Measurements from ENCODE around the gene ORM2. TPM values are rescaled to one million over a fixed set of nuclear protein-coding genes. Genes with fewer than 3 reads are reported as not detected.

The ORM2 gene
- total and polyA plus RNA-seq, 2 experiments from 2014 or later, result 0.76 TPM

DNA sequence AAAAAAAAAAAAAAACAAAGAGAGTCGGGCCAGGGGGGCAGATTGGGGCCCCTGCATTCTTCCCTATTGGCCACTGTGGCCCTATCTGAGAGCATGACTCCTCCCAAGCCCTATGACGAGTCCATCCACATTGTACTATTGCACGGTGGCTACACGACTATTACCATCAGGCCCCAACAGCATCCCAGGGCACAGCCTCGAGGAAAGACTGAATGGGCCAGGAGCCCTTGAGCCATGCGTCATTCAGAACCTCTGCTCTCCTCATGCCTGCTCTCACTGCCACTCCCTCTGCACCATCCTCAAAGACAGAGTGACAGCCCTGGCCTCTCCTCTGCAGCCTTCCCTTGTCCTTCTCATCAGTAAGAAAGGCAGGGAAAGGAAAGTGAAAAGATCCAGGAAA lies 26.9 kb upstream of the ORM2 start (continued):
- TF ChIP-seq, protein P1, sequence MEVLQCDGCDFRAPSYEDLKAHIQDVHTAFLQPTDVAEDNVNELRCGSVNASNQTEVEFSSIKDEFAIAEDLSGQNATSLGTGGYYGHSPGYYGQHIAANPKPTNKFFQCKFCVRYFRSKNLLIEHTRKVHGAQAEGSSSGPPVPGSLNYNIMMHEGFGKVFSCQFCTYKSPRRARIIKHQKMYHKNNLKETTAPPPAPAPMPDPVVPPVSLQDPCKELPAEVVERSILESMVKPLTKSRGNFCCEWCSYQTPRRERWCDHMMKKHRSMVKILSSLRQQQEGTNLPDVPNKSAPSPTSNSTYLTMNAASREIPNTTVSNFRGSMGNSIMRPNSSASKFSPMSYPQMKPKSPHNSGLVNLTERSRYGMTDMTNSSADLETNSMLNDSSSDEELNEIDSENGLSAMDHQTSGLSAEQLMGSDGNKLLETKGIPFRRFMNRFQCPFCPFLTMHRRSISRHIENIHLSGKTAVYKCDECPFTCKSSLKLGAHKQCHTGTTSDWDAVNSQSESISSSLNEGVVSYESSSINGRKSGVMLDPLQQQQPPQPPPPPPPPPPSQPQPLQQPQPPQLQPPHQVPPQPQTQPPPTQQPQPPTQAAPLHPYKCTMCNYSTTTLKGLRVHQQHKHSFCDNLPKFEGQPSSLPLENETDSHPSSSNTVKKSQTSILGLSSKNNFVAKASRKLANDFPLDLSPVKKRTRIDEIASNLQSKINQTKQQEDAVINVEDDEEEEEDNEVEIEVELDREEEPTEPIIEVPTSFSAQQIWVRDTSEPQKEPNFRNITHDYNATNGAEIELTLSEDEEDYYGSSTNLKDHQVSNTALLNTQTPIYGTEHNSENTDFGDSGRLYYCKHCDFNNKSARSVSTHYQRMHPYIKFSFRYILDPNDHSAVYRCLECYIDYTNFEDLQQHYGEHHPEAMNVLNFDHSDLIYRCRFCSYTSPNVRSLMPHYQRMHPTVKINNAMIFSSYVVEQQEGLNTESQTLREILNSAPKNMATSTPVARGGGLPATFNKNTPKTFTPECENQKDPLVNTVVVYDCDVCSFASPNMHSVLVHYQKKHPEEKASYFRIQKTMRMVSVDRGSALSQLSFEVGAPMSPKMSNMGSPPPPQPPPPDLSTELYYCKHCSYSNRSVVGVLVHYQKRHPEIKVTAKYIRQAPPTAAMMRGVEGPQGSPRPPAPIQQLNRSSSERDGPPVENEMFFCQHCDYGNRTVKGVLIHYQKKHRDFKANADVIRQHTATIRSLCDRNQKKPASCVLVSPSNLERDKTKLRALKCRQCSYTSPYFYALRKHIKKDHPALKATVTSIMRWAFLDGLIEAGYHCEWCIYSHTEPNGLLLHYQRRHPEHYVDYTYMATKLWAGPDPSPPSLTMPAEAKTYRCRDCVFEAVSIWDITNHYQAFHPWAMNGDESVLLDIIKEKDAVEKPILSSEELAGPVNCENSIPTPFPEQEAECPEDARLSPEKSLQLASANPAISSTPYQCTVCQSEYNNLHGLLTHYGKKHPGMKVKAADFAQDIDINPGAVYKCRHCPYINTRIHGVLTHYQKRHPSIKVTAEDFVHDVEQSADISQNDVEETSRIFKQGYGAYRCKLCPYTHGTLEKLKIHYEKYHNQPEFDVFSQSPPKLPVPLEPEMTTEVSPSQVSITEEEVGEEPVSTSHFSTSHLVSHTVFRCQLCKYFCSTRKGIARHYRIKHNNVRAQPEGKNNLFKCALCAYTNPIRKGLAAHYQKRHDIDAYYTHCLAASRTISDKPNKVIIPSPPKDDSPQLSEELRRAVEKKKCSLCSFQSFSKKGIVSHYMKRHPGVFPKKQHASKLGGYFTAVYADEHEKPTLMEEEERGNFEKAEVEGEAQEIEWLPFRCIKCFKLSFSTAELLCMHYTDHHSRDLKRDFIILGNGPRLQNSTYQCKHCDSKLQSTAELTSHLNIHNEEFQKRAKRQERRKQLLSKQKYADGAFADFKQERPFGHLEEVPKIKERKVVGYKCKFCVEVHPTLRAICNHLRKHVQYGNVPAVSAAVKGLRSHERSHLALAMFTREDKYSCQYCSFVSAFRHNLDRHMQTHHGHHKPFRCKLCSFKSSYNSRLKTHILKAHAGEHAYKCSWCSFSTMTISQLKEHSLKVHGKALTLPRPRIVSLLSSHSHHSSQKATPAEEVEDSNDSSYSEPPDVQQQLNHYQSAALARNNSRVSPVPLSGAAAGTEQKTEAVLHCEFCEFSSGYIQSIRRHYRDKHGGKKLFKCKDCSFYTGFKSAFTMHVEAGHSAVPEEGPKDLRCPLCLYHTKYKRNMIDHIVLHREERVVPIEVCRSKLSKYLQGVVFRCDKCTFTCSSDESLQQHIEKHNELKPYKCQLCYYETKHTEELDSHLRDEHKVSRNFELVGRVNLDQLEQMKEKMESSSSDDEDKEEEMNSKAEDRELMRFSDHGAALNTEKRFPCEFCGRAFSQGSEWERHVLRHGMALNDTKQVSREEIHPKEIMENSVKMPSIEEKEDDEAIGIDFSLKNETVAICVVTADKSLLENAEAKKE (CRISPR knock-in tag; IDR thresholded peaks at IDR 0.05), result no peak
- TF ChIP-seq ZNF114 (CRISPR knock-in tag; IDR thresholded peaks at IDR 0.05), result no peak
- TF ChIP-seq, protein P2, sequence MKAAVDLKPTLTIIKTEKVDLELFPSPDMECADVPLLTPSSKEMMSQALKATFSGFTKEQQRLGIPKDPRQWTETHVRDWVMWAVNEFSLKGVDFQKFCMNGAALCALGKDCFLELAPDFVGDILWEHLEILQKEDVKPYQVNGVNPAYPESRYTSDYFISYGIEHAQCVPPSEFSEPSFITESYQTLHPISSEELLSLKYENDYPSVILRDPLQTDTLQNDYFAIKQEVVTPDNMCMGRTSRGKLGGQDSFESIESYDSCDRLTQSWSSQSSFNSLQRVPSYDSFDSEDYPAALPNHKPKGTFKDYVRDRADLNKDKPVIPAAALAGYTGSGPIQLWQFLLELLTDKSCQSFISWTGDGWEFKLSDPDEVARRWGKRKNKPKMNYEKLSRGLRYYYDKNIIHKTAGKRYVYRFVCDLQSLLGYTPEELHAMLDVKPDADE (IDR thresholded peaks at IDR 0.05), result no peak

DNA sequence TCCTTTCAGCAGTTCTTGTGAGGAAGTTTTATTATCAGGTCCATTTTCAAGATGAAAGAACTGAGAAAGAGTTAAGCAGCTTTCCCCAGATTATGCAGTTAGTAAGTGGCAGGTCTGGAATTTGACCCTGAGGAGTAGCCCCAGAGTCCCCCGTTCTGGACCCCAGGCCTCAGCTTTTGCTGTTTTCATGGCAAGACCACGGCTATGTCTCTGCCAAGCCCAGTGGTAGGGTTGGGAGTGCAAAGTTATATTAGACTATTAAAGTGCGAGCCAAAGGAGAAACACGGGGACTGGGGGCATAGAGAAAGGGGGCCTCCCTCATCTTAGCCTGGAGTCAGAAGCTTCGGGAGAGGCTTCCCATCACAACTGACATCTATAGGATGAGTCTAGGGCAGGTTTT lies 26.1 kb upstream of the ORM2 start:
- no peak overlapping the region for H3K4me2 ChIP-seq
- Mint-ChIP-seq H3K4me3 (no peak overlapping the region), H3K9me3 (no peaks in the 10 kb centered on the region), H3K27me3 (ENCODE audit: insufficient read depth, low read depth, poor library complexity) (peaks cover 7% of the 10 kb centered on the region), H3K27ac (no peak overlapping the region), H3K36me3 (ENCODE audit: low read depth) (peaks cover 10% of the 10 kb centered on the region; the same call in 2 of the 3 replicates), H3K4me1 (peaks cover 4% of the 10 kb centered on the region)
- no peak overlapping the region for H2AFZ ChIP-seq
- H3K36me3 ChIP-seq (ENCODE audit: insufficient read depth), result no peaks in the 10 kb centered on the region
- H3K4me3 ChIP-seq, result no peak overlapping the region
- no peaks in the 10 kb centered on the region for H3K79me2 ChIP-seq (replicated peaks; ENCODE audit: insufficient read depth)
- TF ChIP-seq ZNF114 (CRISPR knock-in tag; IDR thresholded peaks at IDR 0.05) (no peak), ZNF331 (CRISPR knock-in tag; IDR thresholded peaks at IDR 0.05; ENCODE audit: low read depth) (no peak), EZH2phosphoT487 (IDR thresholded peaks at IDR 0.05; ENCODE audit: unreplicated experiment) (no peak), JUNB (IDR thresholded peaks at IDR 0.05; ENCODE audit: unreplicated experiment) (no peak)
- TF ChIP-seq, protein P1 (CRISPR knock-in tag; IDR thresholded peaks at IDR 0.05), result no peak
- TF ChIP-seq, protein P2 (IDR thresholded peaks at IDR 0.05), result no peak
- H4K20me1 ChIP-seq (replicated peaks; ENCODE audit: insufficient read depth), result no peaks in the 10 kb centered on the region
- no peaks in the 10 kb centered on the region for H3K27me3 ChIP-seq (ENCODE audit: insufficient read depth)
- H3K4me1 ChIP-seq (ENCODE audit: insufficient read depth), result no peaks in the 10 kb centered on the region
- no peaks in the 10 kb centered on the region for H3K9me2 ChIP-seq (ENCODE audit: insufficient read depth)
- H3F3A ChIP-seq (replicated peaks; ENCODE audit: low read depth), result peaks cover 6% of the 10 kb centered on the region; the same call in 1 of the 2 replicates
- no peak for ATAC-seq
- no peak for DNase-seq (ENCODE audit: low spot score)
- H3K27ac ChIP-seq (ENCODE audit: low read depth), result no peak overlapping the region
